H9 (cell line): ENCODE results near the gene SORCS2. TPM values are rescaled to one million over a fixed set of nuclear protein-coding genes. Genes with fewer than 3 reads are reported as not detected.

Source experiments
- DNase-seq: peaks from one replicate; pipeline ENCODE4 v3.0.0-alpha.2; 2017
- H2AFZ ChIP-seq: one replicate; pipeline ENCODE4 v1.6.1; 2013; ENCODE audit warnings: mild to moderate bottlenecking, low read length, control low read depth, moderate library complexity
- H2AK5ac ChIP-seq: 2 replicates; pipeline ENCODE4 v1.6.1; 2013; ENCODE audit warnings: low read length, control low read depth, mixed read lengths; ENCODE audit not compliant: insufficient read length
- H2BK120ac ChIP-seq: one replicate; pipeline ENCODE4 v1.6.1; 2013; ENCODE audit warnings: low read depth, mild to moderate bottlenecking, low read length, control low read depth, inconsistent platforms; ENCODE audit not compliant: poor library complexity, severe bottlenecking
- H2BK12ac ChIP-seq: 2 replicates; pipeline ENCODE4 v1.6.1; 2013; ENCODE audit warnings: low read length, control low read depth, mixed read lengths, low read depth; ENCODE audit not compliant: insufficient read length
- H2BK15ac ChIP-seq: 2 replicates; pipeline ENCODE4 v1.6.1; 2013; ENCODE audit warnings: low read depth, low read length, control low read depth
- H2BK20ac ChIP-seq: one replicate; pipeline ENCODE4 v1.6.1; 2013; ENCODE audit warnings: low read depth, mild to moderate bottlenecking, low read length, control low read depth, inconsistent platforms; ENCODE audit not compliant: poor library complexity, severe bottlenecking
- H2BK5ac ChIP-seq: 2 replicates; pipeline ENCODE4 v1.6.1; 2013; ENCODE audit warnings: low read length, control low read depth, mixed read lengths; ENCODE audit not compliant: insufficient read length
- H3K14ac ChIP-seq: 2 replicates; pipeline ENCODE4 v1.6.1; 2013; ENCODE audit warnings: low read length, control low read depth; ENCODE audit not compliant: insufficient read depth
- H3K18ac ChIP-seq: 2 replicates; pipeline ENCODE4 v1.6.1; 2013; ENCODE audit warnings: low read depth, mild to moderate bottlenecking, mixed read lengths, low read length, control low read depth; ENCODE audit not compliant: insufficient read length
- H3K23ac ChIP-seq: 2 replicates; pipeline ENCODE4 v1.6.1; 2013; ENCODE audit warnings: low read length, control low read depth, mixed read lengths, low read depth; ENCODE audit not compliant: insufficient read length
- H3K23me2 ChIP-seq: 2 replicates; pipeline ENCODE4 v1.6.1; 2013; ENCODE audit warnings: low read depth, mild to moderate bottlenecking, mixed read lengths, low read length, control low read depth; ENCODE audit not compliant: insufficient read length, poor library complexity, severe bottlenecking
- H3K27ac ChIP-seq: 2 replicates; pipeline ENCODE4 v1.5.1; 2013; ENCODE audit warnings: low read length, control low read depth, mixed read lengths, low read depth; ENCODE audit not compliant: insufficient read length
- H3K27me3 ChIP-seq: 2 replicates; pipeline ENCODE4 v1.6.1; 2013; ENCODE audit warnings: low read length, control low read depth, inconsistent platforms; ENCODE audit not compliant: insufficient read depth
- H3K4ac ChIP-seq: 2 replicates; pipeline ENCODE4 v1.6.1; 2013; ENCODE audit warnings: low read depth, mild to moderate bottlenecking, control low read depth, inconsistent platforms, low read length, moderate library complexity
- H3K4me1 ChIP-seq: 2 replicates; pipeline ENCODE4 v1.6.1; 2013; ENCODE audit warnings: low read length, control low read depth, inconsistent platforms; ENCODE audit not compliant: insufficient read depth
- H3K4me2 ChIP-seq: 2 replicates; pipeline ENCODE4 v1.6.1; 2013; ENCODE audit warnings: low read length, control low read depth, mixed read lengths; ENCODE audit not compliant: insufficient read length, insufficient read depth
- H3K56ac ChIP-seq: 2 replicates; pipeline ENCODE4 v1.6.1; 2013; ENCODE audit warnings: low read depth, mild to moderate bottlenecking, mixed read lengths, low read length, control low read depth; ENCODE audit not compliant: insufficient read length
- H3K79me1 ChIP-seq: 2 replicates; pipeline ENCODE4 v1.6.1; 2013; ENCODE audit warnings: low read depth, mild to moderate bottlenecking, moderate library complexity, low read length, control low read depth, inconsistent platforms; ENCODE audit not compliant: insufficient read depth, poor library complexity, severe bottlenecking
- H3K79me2 ChIP-seq: 2 replicates; pipeline ENCODE4 v1.6.1; 2013; ENCODE audit warnings: low read length, control low read depth, inconsistent platforms; ENCODE audit not compliant: insufficient read depth
- H3K9ac ChIP-seq: 2 replicates; pipeline ENCODE4 v1.6.1; 2013; ENCODE audit warnings: low read length, control low read depth, mixed read lengths; ENCODE audit not compliant: insufficient read length; ENCODE audit errors: extremely low read depth
- H3K9me3 ChIP-seq: one replicate; pipeline ENCODE4 v1.6.1; 2013; ENCODE audit warnings: low read depth, low read length, inconsistent platforms; ENCODE audit not compliant: control insufficient read depth
- H3T11ph ChIP-seq: one replicate; pipeline ENCODE4 v1.6.1; 2013; ENCODE audit warnings: mild to moderate bottlenecking, low read length, control low read depth, inconsistent platforms
- H4K20me1 ChIP-seq: one replicate; pipeline ENCODE4 v1.6.1; 2013; ENCODE audit not compliant: control insufficient read depth, insufficient read length, insufficient read depth
- H4K5ac ChIP-seq: 2 replicates; pipeline ENCODE4 v1.6.1; 2013; ENCODE audit warnings: low read depth, mild to moderate bottlenecking, mixed read lengths, low read length, control low read depth; ENCODE audit not compliant: insufficient read length
- H4K8ac ChIP-seq: replicated peaks from 2 replicates; pipeline ENCODE4 v1.6.1; 2013; ENCODE audit warnings: low read length, control low read depth, mixed read lengths, low read depth; ENCODE audit not compliant: insufficient read length
- H4K91ac ChIP-seq: 2 replicates; pipeline ENCODE4 v1.6.1; 2013; ENCODE audit warnings: low read depth, mild to moderate bottlenecking, moderate library complexity, mixed read lengths, low read length, control low read depth; ENCODE audit not compliant: insufficient read length
- H3K27ac Mint-ChIP-seq, 3 experiments: 2 replicates in 2 of 3; 3 replicates in 1 of 3; pipeline ENCODE4 v1.8.0; 2020 to 2021; ENCODE audit warnings: mixed read lengths in 3 of 3, mild to moderate bottlenecking in 1 of 3, moderate library complexity in 1 of 3
- H3K27me3 Mint-ChIP-seq: 2 replicates; pipeline ENCODE4 v1.8.0; 2021; ENCODE audit warnings: low read depth, mild to moderate bottlenecking, moderate library complexity, mixed read lengths
- H3K36me3 Mint-ChIP-seq, 3 experiments: 2 replicates in 2 of 3; 3 replicates in 1 of 3; pipeline ENCODE4 v1.8.0; 2020 to 2021; ENCODE audit warnings: low read depth in 3 of 3, mixed read lengths in 3 of 3; ENCODE audit not compliant: insufficient read depth in 1 of 3
- H3K4me1 Mint-ChIP-seq, 2 experiments: 2 replicates each; pipeline ENCODE4 v1.8.0; 2020; ENCODE audit warnings: mixed read lengths in 2 of 2
- H3K4me3 Mint-ChIP-seq, 2 experiments: 2 replicates in 1 of 2; 3 replicates in 1 of 2; pipeline ENCODE4 v1.8.0; 2020 to 2021; ENCODE audit warnings: mild to moderate bottlenecking in 2 of 2, mixed read lengths in 2 of 2, moderate library complexity in 1 of 2
- H3K9me3 Mint-ChIP-seq, 2 experiments: 2 replicates in 1 of 2; 3 replicates in 1 of 2; pipeline ENCODE4 v1.8.0; 2020; ENCODE audit warnings: mild to moderate bottlenecking in 2 of 2, mixed read lengths in 2 of 2, moderate library complexity in 1 of 2
- CTCF ChIP-seq: fragments of 200-600 bp; sonication (generic); conservative IDR thresholded peaks from 3 replicates; pipeline ENCODE4 v1.8.0; 2021; ENCODE audit warnings: antibody characterized with exemption, mild to moderate bottlenecking
- WGBS: extraction: QIAGEN DNeasy Blood & Tissue Kit; methylation state at CpG from one replicate; pipeline ENCODE4 v1.1.7; 2013; ENCODE audit warnings: missing lambda C conversion rate, low lambda C conversion rate, mixed read lengths; ENCODE audit not compliant: insufficient read length; ENCODE audit errors: extremely low coverage; 5-methylcytosine and 5-hydroxymethylcytosine counted together
- total RNA-seq: library from RNA; stranded (reverse); gene quantifications from 2 replicates; pipeline ENCODE4 v1.2.1, GENCODE V29; 2021

SORCS2 gene
- total RNA-seq, 1 experiment from 2014 or later: 0.57 TPM

DNA sequence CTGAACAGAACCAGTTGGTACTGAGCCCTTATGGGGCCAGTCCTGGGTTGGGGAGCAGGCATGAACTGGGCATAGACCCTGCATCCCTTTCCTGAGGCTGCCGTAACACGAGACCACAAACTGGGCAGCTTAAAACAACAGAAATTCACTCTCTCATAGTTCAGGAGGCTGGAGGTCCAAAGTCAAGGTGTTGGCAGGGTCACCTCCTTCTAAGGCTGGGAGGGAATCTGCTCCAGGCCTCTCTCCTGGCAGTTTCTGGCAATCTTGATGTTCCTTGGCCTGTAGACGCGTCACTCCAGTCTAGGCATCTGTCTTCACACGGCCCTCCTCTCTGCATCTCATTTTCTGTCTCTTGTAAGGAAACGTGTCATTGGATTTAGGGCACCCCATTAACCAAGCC lies 19.8 kb upstream of the SORCS2 start:
- H2BK12ac ChIP-seq: no peak overlapping the region
- H3K79me2 ChIP-seq: no peaks in the 10 kb centered on the region
- peaks cover 2% of the 10 kb centered on the region for H4K20me1 ChIP-seq
- no peak overlapping the region for H2BK20ac ChIP-seq
- H3K4me3 Mint-ChIP-seq: no peak overlapping the region
- no peak overlapping the region for H3T11ph ChIP-seq
- no peak overlapping the region for H2AK5ac ChIP-seq
- WGBS: no CpG with 5 or more reads among the region's 6 CpGs
- H2BK15ac ChIP-seq: no peak overlapping the region
- no peak for TF ChIP-seq CTCF
- H3K9me3 Mint-ChIP-seq: no peaks in the 10 kb centered on the region
- H4K91ac ChIP-seq: no peak overlapping the region
- DNase-seq: peak; percentile 10
- no peak overlapping the region for H3K18ac ChIP-seq
- H3K9ac ChIP-seq: no peak overlapping the region
- H2AFZ ChIP-seq: no peak overlapping the region
- peaks cover 16% of the 10 kb centered on the region for H3K27me3 Mint-ChIP-seq
- no peak overlapping the region for H2BK120ac ChIP-seq
- no peaks in the 10 kb centered on the region for H3K23me2 ChIP-seq
- no peak overlapping the region; a peak in 1 of 7 replicates for H3K27ac Mint-ChIP-seq
- H3K4me1 ChIP-seq: no peaks in the 10 kb centered on the region
- H4K5ac ChIP-seq: no peak overlapping the region
- H3K4ac ChIP-seq: no peak overlapping the region
- no peaks in the 10 kb centered on the region for H3K79me1 ChIP-seq
- H3K27ac ChIP-seq: no peak overlapping the region
- H3K9me3 ChIP-seq: no peaks in the 10 kb centered on the region
- H3K23ac ChIP-seq: no peak overlapping the region
- H3K14ac ChIP-seq: no peak overlapping the region
- H3K4me1 Mint-ChIP-seq: no peaks in the 10 kb centered on the region
- no peak overlapping the region for H2BK5ac ChIP-seq
- H3K27me3 ChIP-seq: no peaks in the 10 kb centered on the region
- no peak overlapping the region for H4K8ac ChIP-seq
- H3K4me2 ChIP-seq: no peak overlapping the region
- H3K56ac ChIP-seq: no peak overlapping the region
- no peaks in the 10 kb centered on the region for H3K36me3 Mint-ChIP-seq
